Subcutaneous adipose tissue (tissue), 4 donors: Measurements from ENCODE around the gene CHKA. TPM values are rescaled to one million over a fixed set of nuclear protein-coding genes. Genes with fewer than 3 reads are reported as not detected.

Experiments used
- CTCF ChIP-seq: fragments of 450-650 bp; IDR thresholded peaks from one replicate; pipeline ENCODE4 v1.5.1; 2016; ENCODE audit warnings: low read depth, mild to moderate bottlenecking, control low read depth, antibody characterized with exemption, moderate library complexity
- total RNA-seq, 4 donors: library from RNA; depleted of rRNA; stranded (reverse); fragments of >200 nt; gene quantifications; one replicate each; pipeline ENCODE4 v1.1.0, GENCODE V29; 2016

The CHKA gene
- total RNA-seq, 4 donors from 2014 or later: 50.2 to 78.7 (median 59.6) TPM

GRCh38 chr11:68090706-68091105 lies 30.5 kb downstream of the CHKA start:
- no peak for TF ChIP-seq CTCF

GRCh38 chr11:68090287-68090686 lies 30.9 kb downstream of the CHKA start:
- TF ChIP-seq CTCF: no peak

- no peak for TF ChIP-seq CTCF
Observed at GRCh38 chr11:68089679-68090078, 31.5 kb downstream of the CHKA start.

- no peak for TF ChIP-seq CTCF
Observed at GRCh38 chr11:68083517-68083916, 37.7 kb downstream of the CHKA start.

- TF ChIP-seq CTCF: no peak
Observed at GRCh38 chr11:68082481-68082880, 38.7 kb downstream of the CHKA start.

GRCh38 chr11:68081691-68082090 lies 39.5 kb downstream of the CHKA start:
- no peak for TF ChIP-seq CTCF

GRCh38 chr11:68080860-68081259 lies 40.3 kb downstream of the CHKA start:
- no peak for TF ChIP-seq CTCF
